Fibroblast of lung (primary cell): ENCODE measurements around the gene SLC6A11. TPM values are rescaled to one million over a fixed set of nuclear protein-coding genes. Genes with fewer than 3 reads are reported as not detected.

Experiments
- DNase-seq, 2 donors: peaks; one replicate each; pipeline versions ENCODE4 v3.0.0 to v3.0.0-alpha.2; 2010; ENCODE audit warnings: low read depth in 2 of 2
- H2AFZ ChIP-seq: 2 replicates; pipeline ENCODE4 v1.5.1; 2012; ENCODE audit warnings: low read length, control low read depth, inconsistent platforms
- H3K27ac ChIP-seq: 2 replicates; pipeline ENCODE4 v1.5.1; 2011; ENCODE audit warnings: low read length, control low read depth; ENCODE audit not compliant: insufficient read depth
- H3K27me3 ChIP-seq: 2 replicates; pipeline ENCODE4 v1.5.1; 2011; ENCODE audit warnings: mild to moderate bottlenecking, low read length; ENCODE audit not compliant: control insufficient read depth, insufficient read depth
- H3K36me3 ChIP-seq: 2 replicates; pipeline ENCODE4 v1.5.1; 2011; ENCODE audit warnings: low read length; ENCODE audit not compliant: control insufficient read depth, insufficient read depth
- H3K4me1 ChIP-seq: 2 replicates; pipeline ENCODE4 v1.5.1; 2011; ENCODE audit warnings: low read length; ENCODE audit not compliant: control insufficient read depth, insufficient read depth; ENCODE audit errors: extremely low read depth
- H3K4me2 ChIP-seq: 2 replicates; pipeline ENCODE4 v1.5.1; 2011; ENCODE audit warnings: low read length, control low read depth; ENCODE audit not compliant: insufficient read depth; ENCODE audit errors: extremely low read depth
- H3K4me3 ChIP-seq, 4 experiments: fragments of 200-600 bp in 1 of 4; sonication (generic) in 1 of 4; replicated peaks in 1 of 4; 2 replicates each; pipeline ENCODE4 v1.5.1; 2011 to 2016; ENCODE audit warnings: low read length in 4 of 4, low read depth in 3 of 4, mild to moderate bottlenecking in 3 of 4, control low read depth in 2 of 4, inconsistent platforms in 1 of 4, mixed read lengths in 1 of 4; ENCODE audit not compliant: insufficient read depth in 1 of 4; ENCODE audit errors: control extremely low read depth in 1 of 4
- H3K79me2 ChIP-seq: 2 replicates; pipeline ENCODE4 v1.5.1; 2012; ENCODE audit warnings: mild to moderate bottlenecking, low read length, inconsistent platforms; ENCODE audit not compliant: control insufficient read depth, insufficient read depth
- H3K9ac ChIP-seq: 2 replicates; pipeline ENCODE4 v1.5.1; 2011; ENCODE audit warnings: mild to moderate bottlenecking, low read length, control low read depth; ENCODE audit not compliant: insufficient read depth
- H3K9me3 ChIP-seq: 2 replicates; pipeline ENCODE4 v1.5.1; 2012; ENCODE audit warnings: low read depth, low read length; ENCODE audit not compliant: control insufficient read depth, insufficient read depth
- H4K20me1 ChIP-seq: 2 replicates; pipeline ENCODE4 v1.5.1; 2011; ENCODE audit warnings: low read length; ENCODE audit not compliant: control insufficient read depth, insufficient read depth; ENCODE audit errors: extremely low read depth
- CTCF ChIP-seq, 2 donors: IDR thresholded peaks in 1 of 2; conservative IDR thresholded peaks in 1 of 2; 1 replicate in 1 of 2; 2 replicates in 1 of 2; pipeline ENCODE4 v1.5.1; 2011 to 2012; ENCODE audit warnings: low read length in 2 of 2, control low read depth in 1 of 2, inconsistent platforms in 1 of 2, low read depth in 1 of 2, mild to moderate bottlenecking in 1 of 2
- EZH2 ChIP-seq: IDR thresholded peaks from 2 replicates; pipeline ENCODE4 v1.5.1; 2012; ENCODE audit warnings: low read length, control low read depth, mild to moderate bottlenecking; ENCODE audit errors: missing control alignments
- polyA plus RNA-seq, 2 donors: library from polyadenylated mRNA; depleted of rRNA in 1 of 2; stranded (reverse) in 1 of 2; unstranded in 1 of 2; fragments of >200 nt; gene quantifications; 2 replicates each; pipeline ENCODE4 v1.2.1, GENCODE V29; 2011 to 2012; ENCODE audit warnings: missing spikeins in 1 of 2
- total RNA-seq: library from RNA; depleted of rRNA; stranded (reverse); fragments of >200 nt; gene quantifications from 2 replicates; pipeline ENCODE4 v1.2.1, GENCODE V29; 2014

The SLC6A11 gene
- total and polyA plus RNA-seq, 2 donors (not counting 1 experiment from before 2014, with no cell fraction given), result 0.05 TPM; not detected in 1

DNA sequence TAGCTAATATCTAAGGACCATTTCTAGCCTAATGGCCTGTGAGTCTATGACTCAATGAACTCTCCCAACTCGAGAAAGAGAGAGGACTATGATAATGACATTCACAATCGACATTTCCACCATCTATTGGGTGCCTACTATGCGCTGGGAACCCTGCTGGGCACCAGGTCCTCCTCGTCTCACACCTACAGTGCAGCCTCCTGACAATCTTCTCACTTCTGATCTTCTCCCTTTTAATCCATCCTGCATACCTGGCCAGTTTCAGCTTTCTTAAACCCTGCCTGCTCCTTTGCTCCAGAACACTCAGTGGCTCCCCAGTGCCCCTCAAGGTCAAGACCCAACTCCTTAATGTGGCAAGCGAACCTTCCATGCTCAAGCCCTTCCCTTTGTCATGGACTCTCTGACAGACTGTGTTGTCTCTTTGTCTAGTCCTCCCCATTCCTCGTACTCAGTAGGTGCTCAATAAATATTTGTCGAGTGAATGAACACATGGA, 173.0 kb downstream of the SLC6A11 start:
- Histone ChIP-seq H2AFZ (no peak overlapping the region), H3K36me3 (no peaks in the 10 kb centered on the region), H4K20me1 (no peaks in the 10 kb centered on the region), H3K9me3 (no peaks in the 10 kb centered on the region), H3K9ac (no peak overlapping the region), H3K4me2 (no peak overlapping the region), H3K4me1 (no peaks in the 10 kb centered on the region), H3K27me3 (peaks cover 29% of the 10 kb centered on the region), H3K4me3 (no peak overlapping the region), H3K27ac (no peak overlapping the region), H3K79me2 (no peaks in the 10 kb centered on the region)
- TF ChIP-seq CTCF (conservative IDR thresholded peaks at IDR 0.05 in 1 of 2, IDR thresholded peaks at IDR 0.05 in 1 of 2; ENCODE audit: low read depth in 1 of 2, low read length in 2 of 2), result no peak
- TF ChIP-seq EZH2, result no peak
- no peak for DNase-seq

Other genes with a start within 250 kb of the SLC6A11 start
- gene SLC6A1, start 176.5 kb downstream of the SLC6A11 start, total RNA-seq, result not detected in 2 replicates
- not detected in 2 replicates for gene SLC6A1, start 176.5 kb downstream of the SLC6A11 start, polyA plus RNA-seq